Measurements from ENCODE around the gene FBXW12. TPM values are rescaled to one million over a fixed set of nuclear protein-coding genes. Genes with fewer than 3 reads are reported as not detected.

Gene FBXW12
- total RNA-seq, 1 experiment from 2014 or later, result not detected

DNA sequence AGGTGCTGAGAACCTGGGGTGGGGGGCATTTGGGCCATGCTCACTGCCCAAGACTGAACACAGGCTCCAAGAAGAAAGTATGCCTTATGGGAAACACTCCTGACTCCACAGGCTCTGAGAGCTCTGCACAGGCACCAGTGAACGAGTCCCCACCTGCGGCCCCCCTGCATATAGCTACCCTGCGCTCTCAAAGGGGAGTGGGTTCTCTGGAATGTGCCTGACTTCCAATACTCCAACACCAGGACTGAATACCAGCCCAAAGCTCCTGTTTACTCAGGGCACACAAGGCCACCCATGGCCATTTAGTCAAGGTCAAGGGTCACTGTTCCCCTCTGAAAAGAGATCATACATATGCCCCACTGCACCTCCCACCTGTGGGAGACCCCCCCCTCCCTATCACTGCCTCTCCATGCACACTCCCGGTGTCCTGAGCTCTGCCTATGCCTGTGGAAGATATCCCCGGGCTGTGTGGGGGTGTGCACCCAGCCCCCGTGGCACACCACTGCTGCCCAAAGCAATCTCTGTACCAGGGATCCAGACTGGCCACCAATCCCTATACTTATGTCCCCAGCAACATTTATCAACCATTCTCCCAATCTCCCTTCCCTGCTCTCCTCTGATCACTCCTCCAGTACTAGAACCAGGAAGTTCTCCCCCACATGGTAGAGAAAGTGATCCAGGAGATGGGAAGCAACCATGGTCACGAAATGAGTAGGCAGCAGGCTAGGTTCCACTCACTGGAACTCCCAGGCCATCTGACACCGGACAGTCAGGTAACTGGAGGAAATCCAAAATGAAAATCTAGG lies 59.4 kb downstream of the FBXW12 start:
- Histone ChIP-seq H3K4me1 (ENCODE audit: control insufficient read depth in 1 of 2, insufficient read depth in 2 of 2, low read length in 2 of 2) (peaks cover 55 to 79% of the 10 kb centered on the region in 2 experiments), H3K4me2 (ENCODE audit: low read length) (peak overlapping the region; percentile 79; the same call in 1 of the 2 replicates), H3K4me3 (replicated peaks in 1 of 2; ENCODE audit: low read depth in 1 of 2, low read length in 2 of 2) (no peak overlapping the region), H3K9me2 (ENCODE audit: insufficient read depth) (no peaks in the 10 kb centered on the region), H4K20me1 (ENCODE audit: insufficient read depth) (no peaks in the 10 kb centered on the region), H3K9me3 (ENCODE audit: control insufficient read depth in 1 of 2, insufficient read depth in 1 of 2, low read depth in 1 of 2, low read length in 2 of 2) (no peaks in the 10 kb centered on the region), H3K27me3 (ENCODE audit: insufficient read depth, low read length) (no peaks in the 10 kb centered on the region), H3K79me2 (ENCODE audit: insufficient read depth, low read length) (peaks cover 14% of the 10 kb centered on the region; the same call in 1 of the 2 replicates), H3K9ac (ENCODE audit: low read length) (no peak overlapping the region), H3K36me3 (ENCODE audit: control insufficient read depth in 1 of 2, insufficient read depth in 2 of 2, low read length in 2 of 2) (peaks cover 0 to 17% of the 10 kb centered on the region in 2 experiments; a peak in 1 of 4 replicates), H3K27ac (ENCODE audit: low read depth, low read length) (peak overlapping the region; percentile 62), H2AFZ (ENCODE audit: low read depth, low read length, poor library complexity, severe bottlenecking) (no peak overlapping the region)
- RAD21 ChIA-PET (ENCODE audit: low non-redundant PET in 1 of 2, low total read pairs in 2 of 2, uncharacterized antibody in 2 of 2, unreplicated experiment in 2 of 2), result no interaction called here
- intact Hi-C loops (cut with micrococcal nuclease), result loop anchor here (1.0 kb wide), 1 partner anchor 237 kb away; no protein-coding TSS in a partner anchor
- CTCF ChIA-PET, result interaction anchor here (2.7 to 3.3 kb wide), 2 partner anchors 8 to 31 kb away, joined by 8 to 15 read pairs; partner anchors contain the start of genes CCDC51 and TMA7
- no TSS peak for BruUV-seq (replicated peaks)
- DNase-seq (ENCODE audit: low read depth, low spot score) (no peak), ATAC-seq (no peak)
- TF ChIP-seq SRF (IDR thresholded peaks at IDR 0.05; ENCODE audit: low read depth) (no peak), JUND (IDR thresholded peaks at IDR 0.05) (no peak), SIN3A (IDR thresholded peaks at IDR 0.05; ENCODE audit: low read depth) (no peak)
- POLR2A ChIA-PET, result interaction anchor here (1.8 kb wide), 1 partner anchor 8 kb away, joined by 5 read pairs; the partner anchor contains the start of genes CCDC51 and TMA7

DNA sequence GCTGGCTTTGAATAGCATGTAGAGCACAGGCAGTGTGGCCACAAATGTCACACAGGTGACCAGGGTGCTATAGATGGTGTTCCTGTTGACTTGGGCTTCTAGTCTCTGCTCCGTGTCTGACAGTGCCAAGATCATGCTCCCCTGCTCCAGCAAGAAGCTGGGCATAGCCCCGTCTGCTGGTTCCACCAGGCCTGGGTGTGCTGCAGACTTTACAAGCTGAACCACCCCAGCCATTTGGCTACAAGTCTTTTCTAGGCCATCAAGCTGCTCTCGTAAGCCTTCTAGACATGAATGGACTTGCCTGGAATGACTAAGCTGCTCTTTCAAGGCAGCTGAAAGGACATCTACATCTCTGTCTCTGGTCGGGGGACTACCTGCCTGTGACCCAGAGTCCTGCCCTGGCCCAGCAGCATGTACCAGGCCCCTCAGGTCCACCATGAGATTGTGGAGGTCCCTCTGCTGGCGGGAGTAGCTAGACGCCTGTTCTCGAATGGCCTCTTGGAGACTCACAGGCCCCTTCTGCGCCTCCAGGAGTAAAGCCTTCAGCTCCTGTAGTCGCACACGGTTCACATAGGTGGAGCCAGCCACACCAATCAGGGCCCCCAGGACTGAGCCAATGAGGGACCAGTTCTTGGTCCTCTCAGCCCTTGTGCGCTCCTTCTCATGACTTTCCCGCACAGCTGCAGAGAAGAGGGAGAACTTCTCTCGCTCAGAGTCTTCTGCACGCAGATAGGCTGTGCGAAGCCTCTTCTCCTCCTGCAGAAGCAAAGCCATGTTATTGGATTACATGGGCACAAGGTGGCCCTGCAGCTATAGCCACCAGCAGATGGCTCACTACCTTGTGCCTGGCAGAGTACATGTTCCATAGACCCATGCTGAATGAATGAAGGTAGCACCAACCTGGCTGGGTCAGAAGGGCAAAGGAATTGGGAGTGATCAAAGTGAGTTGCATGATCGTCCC lies 60.7 kb downstream of the FBXW12 start:
- peak overlapping the region; percentile 62 for H3K27ac ChIP-seq (ENCODE audit: low read depth, low read length)
- peaks cover 55 to 77% of the 10 kb centered on the region in 2 experiments for H3K4me1 ChIP-seq (ENCODE audit: control insufficient read depth in 1 of 2, insufficient read depth in 2 of 2, low read length in 2 of 2)

More for the DNA sequence above, 60.7 kb downstream of the FBXW12 start:
- H3K9ac ChIP-seq (ENCODE audit: low read length), result peak overlapping the region; percentile 55
- H4K20me1 ChIP-seq (ENCODE audit: insufficient read depth), result no peaks in the 10 kb centered on the region
- H3K79me2 ChIP-seq (ENCODE audit: insufficient read depth, low read length), result peaks cover 14% of the 10 kb centered on the region; the same call in 1 of the 2 replicates
- peaks cover 0 to 17% of the 10 kb centered on the region in 2 experiments; a peak in 1 of 4 replicates for H3K36me3 ChIP-seq (ENCODE audit: control insufficient read depth in 1 of 2, insufficient read depth in 2 of 2, low read length in 2 of 2)
- TF ChIP-seq, protein P1, sequence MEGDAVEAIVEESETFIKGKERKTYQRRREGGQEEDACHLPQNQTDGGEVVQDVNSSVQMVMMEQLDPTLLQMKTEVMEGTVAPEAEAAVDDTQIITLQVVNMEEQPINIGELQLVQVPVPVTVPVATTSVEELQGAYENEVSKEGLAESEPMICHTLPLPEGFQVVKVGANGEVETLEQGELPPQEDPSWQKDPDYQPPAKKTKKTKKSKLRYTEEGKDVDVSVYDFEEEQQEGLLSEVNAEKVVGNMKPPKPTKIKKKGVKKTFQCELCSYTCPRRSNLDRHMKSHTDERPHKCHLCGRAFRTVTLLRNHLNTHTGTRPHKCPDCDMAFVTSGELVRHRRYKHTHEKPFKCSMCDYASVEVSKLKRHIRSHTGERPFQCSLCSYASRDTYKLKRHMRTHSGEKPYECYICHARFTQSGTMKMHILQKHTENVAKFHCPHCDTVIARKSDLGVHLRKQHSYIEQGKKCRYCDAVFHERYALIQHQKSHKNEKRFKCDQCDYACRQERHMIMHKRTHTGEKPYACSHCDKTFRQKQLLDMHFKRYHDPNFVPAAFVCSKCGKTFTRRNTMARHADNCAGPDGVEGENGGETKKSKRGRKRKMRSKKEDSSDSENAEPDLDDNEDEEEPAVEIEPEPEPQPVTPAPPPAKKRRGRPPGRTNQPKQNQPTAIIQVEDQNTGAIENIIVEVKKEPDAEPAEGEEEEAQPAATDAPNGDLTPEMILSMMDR (IDR thresholded peaks at IDR 0.05 in 2 of 3, conservative IDR thresholded peaks at IDR 0.05 in 1 of 3; ENCODE audit: borderline replicate concordance in 1 of 3, insufficient read depth in 1 of 3, low read depth in 2 of 3, low read length in 2 of 3), result peak in 2 of 3 experiments; percentile 54 to 58; a peak in 4 of 6 replicates
- TF ChIP-seq POLR2A (IDR thresholded peaks at IDR 0.05; ENCODE audit: borderline replicate concordance, extremely low read depth, insufficient read depth, insufficient read length), result no peak
- ChIA-PET CTCF (interaction anchor here (0.7 to 6.4 kb wide), 6 partner anchors 9 to 238 kb away, joined by 3 to 386 read pairs (median 4); no protein-coding TSS in a partner anchor), POLR2A (interaction anchor here (0.6 to 1.2 kb wide), 2 partner anchors 14 to 32 kb away, joined by 4 read pairs; partner anchors contain the start of gene ATRIP), RAD21 (ENCODE audit: low non-redundant PET in 1 of 2, low total read pairs in 2 of 2, uncharacterized antibody in 2 of 2, unreplicated experiment in 2 of 2) (interaction anchor here (0.7 to 3.0 kb wide), 3 partner anchors 31 to 68 kb away, joined by 3 to 23 read pairs (median 13); no protein-coding TSS in a partner anchor)
- H3K9me2 ChIP-seq (ENCODE audit: insufficient read depth), result no peaks in the 10 kb centered on the region
- no peaks in the 10 kb centered on the region for H3K27me3 ChIP-seq (ENCODE audit: insufficient read depth, low read length)
- intact Hi-C loops (cut with micrococcal nuclease), result loop anchor here (1.0 kb wide), 1 partner anchor 238 kb away; no protein-coding TSS in a partner anchor
- H2AFZ ChIP-seq (ENCODE audit: low read depth, low read length, poor library complexity, severe bottlenecking), result no peak overlapping the region
- ATAC-seq (peak; percentile 47), DNase-seq (ENCODE audit: low read depth, low spot score) (peak; percentile 24)
- BruUV-seq (replicated peaks), result no TSS peak
- peak overlapping the region in 1 of 2 experiments; percentile 46; a peak in 1 of 4 replicates for H3K4me3 ChIP-seq (replicated peaks in 1 of 2; ENCODE audit: low read depth in 1 of 2, low read length in 2 of 2)
- H3K9me3 ChIP-seq (ENCODE audit: control insufficient read depth in 1 of 2, insufficient read depth in 1 of 2, low read depth in 1 of 2, low read length in 2 of 2), result no peaks in the 10 kb centered on the region
- peak overlapping the region; percentile 79 for H3K4me2 ChIP-seq (ENCODE audit: low read length)

Measured in HCT116 (cell line).